Measurements from ENCODE around the gene GOLGA3.
"Not testable (repeated sequence)": the region's sequence is repeated elsewhere in the genome, so short reads cannot be mapped to it uniquely, and the experiment has no call there.

Gene GOLGA3

DNA sequence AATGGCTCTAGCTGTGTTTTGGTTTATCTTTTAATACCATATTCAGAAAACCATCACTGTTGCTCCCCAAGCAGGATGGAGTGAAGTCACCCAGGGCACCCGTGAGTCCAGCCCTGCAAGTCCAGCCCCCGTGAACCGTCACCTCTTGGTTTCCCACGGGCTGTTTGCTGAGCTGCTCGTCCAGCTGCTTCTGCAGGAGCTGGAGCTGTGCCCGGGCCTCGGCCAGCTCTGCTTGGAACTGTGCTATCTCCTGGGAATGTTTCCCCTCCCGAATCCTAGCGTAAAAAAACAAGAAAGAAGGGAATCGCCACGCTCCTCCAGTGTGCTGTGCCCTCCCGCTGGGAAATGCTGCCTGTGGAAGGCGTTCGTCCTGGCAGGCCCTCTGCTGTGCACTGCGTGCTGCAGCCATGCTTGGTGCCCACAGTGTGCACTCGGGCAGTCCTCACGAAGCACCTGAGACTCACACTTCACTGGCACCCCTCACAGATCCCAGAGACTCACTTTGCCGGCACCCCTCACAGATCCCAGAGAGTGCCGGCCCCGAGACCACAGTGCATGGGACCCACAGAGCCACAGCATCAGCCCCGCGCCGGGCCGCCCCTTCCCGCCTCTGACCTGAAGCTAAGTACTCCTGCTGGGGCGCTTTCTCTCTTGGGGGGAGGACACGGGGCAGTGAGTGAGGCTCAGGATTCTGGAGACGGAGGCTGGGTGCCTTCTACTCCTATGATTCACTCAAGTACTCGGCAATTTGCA lies 51.7 kb downstream of the GOLGA3 start:
- peaks cover 41% of the 10 kb centered on the region; the same call in 1 of the 2 replicates for H3K36me3 ChIP-seq (ENCODE audit: insufficient read depth, low read length)
- no peak overlapping the region for H3K9ac ChIP-seq (ENCODE audit: low read depth, low read length, poor library complexity, severe bottlenecking)
- H3K9me3 ChIP-seq (ENCODE audit: insufficient read depth, low read depth, low read length), result no peaks in the 10 kb centered on the region
- H3K79me2 ChIP-seq (ENCODE audit: insufficient read depth, low read length), result no peaks in the 10 kb centered on the region
- no peak for TF ChIP-seq EZH2phosphoT487 (IDR thresholded peaks at IDR 0.05; ENCODE audit: borderline replicate concordance)
- TF ChIP-seq, protein P1, sequence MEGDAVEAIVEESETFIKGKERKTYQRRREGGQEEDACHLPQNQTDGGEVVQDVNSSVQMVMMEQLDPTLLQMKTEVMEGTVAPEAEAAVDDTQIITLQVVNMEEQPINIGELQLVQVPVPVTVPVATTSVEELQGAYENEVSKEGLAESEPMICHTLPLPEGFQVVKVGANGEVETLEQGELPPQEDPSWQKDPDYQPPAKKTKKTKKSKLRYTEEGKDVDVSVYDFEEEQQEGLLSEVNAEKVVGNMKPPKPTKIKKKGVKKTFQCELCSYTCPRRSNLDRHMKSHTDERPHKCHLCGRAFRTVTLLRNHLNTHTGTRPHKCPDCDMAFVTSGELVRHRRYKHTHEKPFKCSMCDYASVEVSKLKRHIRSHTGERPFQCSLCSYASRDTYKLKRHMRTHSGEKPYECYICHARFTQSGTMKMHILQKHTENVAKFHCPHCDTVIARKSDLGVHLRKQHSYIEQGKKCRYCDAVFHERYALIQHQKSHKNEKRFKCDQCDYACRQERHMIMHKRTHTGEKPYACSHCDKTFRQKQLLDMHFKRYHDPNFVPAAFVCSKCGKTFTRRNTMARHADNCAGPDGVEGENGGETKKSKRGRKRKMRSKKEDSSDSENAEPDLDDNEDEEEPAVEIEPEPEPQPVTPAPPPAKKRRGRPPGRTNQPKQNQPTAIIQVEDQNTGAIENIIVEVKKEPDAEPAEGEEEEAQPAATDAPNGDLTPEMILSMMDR (conservative IDR thresholded peaks at IDR 0.05; ENCODE audit: low read length), result no peak
- no peak overlapping the region for H3K4me2 ChIP-seq (ENCODE audit: low read depth, low read length, poor library complexity, severe bottlenecking)
- H3K4me1 ChIP-seq (ENCODE audit: insufficient read depth, low read length, poor library complexity, severe bottlenecking), result peaks cover 26% of the 10 kb centered on the region
- H4K20me1 ChIP-seq (ENCODE audit: insufficient read depth, low read length, poor library complexity, severe bottlenecking), result no peaks in the 10 kb centered on the region
- H3F3A ChIP-seq (ENCODE audit: low read depth), result no peaks in the 10 kb centered on the region
- H3K4me3 ChIP-seq (ENCODE audit: low read length, poor library complexity, severe bottlenecking), result no peak overlapping the region
- H3K9me2 ChIP-seq (replicated peaks; ENCODE audit: low read depth, low read length), result no peaks in the 10 kb centered on the region
- H2AFZ ChIP-seq (ENCODE audit: low read length), result no peak overlapping the region
- H3K27me3 ChIP-seq (ENCODE audit: insufficient read depth, low read length, poor library complexity, severe bottlenecking), result no peaks in the 10 kb centered on the region

DNA sequence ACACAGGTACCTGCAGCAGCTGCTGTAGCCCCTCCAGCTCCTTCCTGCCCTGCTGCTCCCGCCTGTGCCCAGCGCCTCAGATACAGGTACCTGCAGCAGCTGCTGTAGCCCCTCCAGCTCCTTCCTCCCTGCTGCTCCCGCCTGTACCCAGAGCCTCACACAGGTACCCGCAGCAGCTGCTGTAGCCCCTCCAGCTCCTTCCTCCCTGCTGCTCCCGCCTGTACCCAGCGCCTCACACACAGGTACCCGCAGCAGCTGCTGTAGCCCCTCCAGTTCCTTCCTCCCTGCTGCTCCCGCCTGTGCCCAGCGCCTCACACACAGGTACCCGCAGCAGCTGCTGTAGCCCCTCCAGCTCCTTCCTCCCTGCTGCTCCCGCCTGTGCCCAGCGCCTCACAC lies 52.4 kb downstream of the GOLGA3 start:
- not testable (repeated sequence) for H4K20me1 ChIP-seq (ENCODE audit: insufficient read depth, low read length, poor library complexity, severe bottlenecking); H3K27me3 ChIP-seq (ENCODE audit: insufficient read depth, low read length, poor library complexity, severe bottlenecking); H3K9ac ChIP-seq (ENCODE audit: low read depth, low read length, poor library complexity, severe bottlenecking); H3K9me2 ChIP-seq (replicated peaks; ENCODE audit: low read depth, low read length); H3K4me3 ChIP-seq (ENCODE audit: low read length, poor library complexity, severe bottlenecking); H3K4me2 ChIP-seq (ENCODE audit: low read depth, low read length, poor library complexity, severe bottlenecking); H3K9me3 ChIP-seq (ENCODE audit: insufficient read depth, low read depth, low read length); H3K79me2 ChIP-seq (ENCODE audit: insufficient read depth, low read length); H2AFZ ChIP-seq (ENCODE audit: low read length); H3F3A ChIP-seq (ENCODE audit: low read depth)
- H3K36me3 ChIP-seq (ENCODE audit: insufficient read depth, low read length), result peaks cover 35% of the 10 kb centered on the region; the same call in 1 of the 2 replicates
- H3K4me1 ChIP-seq (ENCODE audit: insufficient read depth, low read length, poor library complexity, severe bottlenecking), result peaks cover 31% of the 10 kb centered on the region

DNA sequence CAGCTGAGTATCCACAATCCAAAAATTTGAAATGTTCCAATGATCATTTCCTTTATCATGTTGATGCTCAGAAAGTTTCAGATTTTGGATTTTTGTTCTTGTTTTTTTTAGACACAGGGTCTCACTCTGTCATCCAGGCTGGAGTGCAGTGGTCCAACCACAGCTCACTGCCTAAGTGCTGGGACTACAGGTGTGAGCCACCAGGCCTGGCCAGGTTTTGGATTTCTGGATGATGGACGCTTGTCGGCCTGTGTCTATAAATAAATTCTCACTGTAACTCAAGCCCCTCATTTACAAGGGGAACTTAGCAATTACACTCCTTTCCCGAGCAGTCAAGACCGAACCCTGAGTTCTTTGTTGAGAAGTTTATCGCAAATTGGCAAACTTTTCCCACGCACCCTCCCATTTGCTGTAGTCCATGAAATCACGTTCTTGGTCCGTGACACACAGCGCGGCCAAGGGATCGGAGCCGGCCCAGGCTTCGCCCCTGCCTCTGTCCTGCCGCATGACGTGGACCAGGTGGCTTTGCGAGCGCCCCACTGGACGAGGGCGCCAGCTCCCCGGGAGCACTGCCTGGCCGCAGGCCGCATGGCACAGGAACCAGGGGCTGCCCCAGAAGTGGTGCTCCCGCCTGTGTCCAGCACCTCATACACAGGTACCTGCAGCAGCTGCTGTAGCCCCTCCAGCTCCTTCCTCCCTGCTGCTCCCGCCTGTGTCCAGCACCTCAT lies 53.0 kb downstream of the GOLGA3 start:
- Histone ChIP-seq H3F3A (ENCODE audit: low read depth) (no peaks in the 10 kb centered on the region), H3K9me3 (ENCODE audit: insufficient read depth, low read depth, low read length) (no peaks in the 10 kb centered on the region), H3K4me2 (ENCODE audit: low read depth, low read length, poor library complexity, severe bottlenecking) (no peak overlapping the region), H3K9ac (ENCODE audit: low read depth, low read length, poor library complexity, severe bottlenecking) (no peak overlapping the region), H3K27me3 (ENCODE audit: insufficient read depth, low read length, poor library complexity, severe bottlenecking) (no peaks in the 10 kb centered on the region), H3K79me2 (ENCODE audit: insufficient read depth, low read length) (no peaks in the 10 kb centered on the region), H3K9me2 (replicated peaks; ENCODE audit: low read depth, low read length) (no peaks in the 10 kb centered on the region), H3K4me1 (ENCODE audit: insufficient read depth, low read length, poor library complexity, severe bottlenecking) (peaks cover 34% of the 10 kb centered on the region), H3K36me3 (ENCODE audit: insufficient read depth, low read length) (peaks cover 32% of the 10 kb centered on the region; the same call in 1 of the 2 replicates), H3K4me3 (ENCODE audit: low read length, poor library complexity, severe bottlenecking) (no peak overlapping the region), H2AFZ (ENCODE audit: low read length) (no peak overlapping the region), H4K20me1 (ENCODE audit: insufficient read depth, low read length, poor library complexity, severe bottlenecking) (no peaks in the 10 kb centered on the region)
- no peak for TF ChIP-seq EZH2phosphoT487 (IDR thresholded peaks at IDR 0.05; ENCODE audit: borderline replicate concordance)
- TF ChIP-seq, protein P1 (conservative IDR thresholded peaks at IDR 0.05; ENCODE audit: low read length), result no peak

Data from Loucy (cell line).